Activated CD4-positive, CD25-positive, alpha-beta regulatory T cell treated with anti-CD3 and anti-CD28 coated beads, Interleukin-2, amount 50 U/mL, for 16 hours (primary cell): ENCODE results near the gene SERTAD2.
A peak's percentile ranks its signal among the peaks of the same experiment; 100 is the strongest.

Source experiments
- DNase-seq: peaks from one replicate; pipeline ENCODE4 v3.0.0-alpha.2; 2020; ENCODE audit warnings: low read depth, low spot score

SERTAD2 gene, protein sequence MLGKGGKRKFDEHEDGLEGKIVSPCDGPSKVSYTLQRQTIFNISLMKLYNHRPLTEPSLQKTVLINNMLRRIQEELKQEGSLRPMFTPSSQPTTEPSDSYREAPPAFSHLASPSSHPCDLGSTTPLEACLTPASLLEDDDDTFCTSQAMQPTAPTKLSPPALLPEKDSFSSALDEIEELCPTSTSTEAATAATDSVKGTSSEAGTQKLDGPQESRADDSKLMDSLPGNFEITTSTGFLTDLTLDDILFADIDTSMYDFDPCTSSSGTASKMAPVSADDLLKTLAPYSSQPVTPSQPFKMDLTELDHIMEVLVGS

DNA sequence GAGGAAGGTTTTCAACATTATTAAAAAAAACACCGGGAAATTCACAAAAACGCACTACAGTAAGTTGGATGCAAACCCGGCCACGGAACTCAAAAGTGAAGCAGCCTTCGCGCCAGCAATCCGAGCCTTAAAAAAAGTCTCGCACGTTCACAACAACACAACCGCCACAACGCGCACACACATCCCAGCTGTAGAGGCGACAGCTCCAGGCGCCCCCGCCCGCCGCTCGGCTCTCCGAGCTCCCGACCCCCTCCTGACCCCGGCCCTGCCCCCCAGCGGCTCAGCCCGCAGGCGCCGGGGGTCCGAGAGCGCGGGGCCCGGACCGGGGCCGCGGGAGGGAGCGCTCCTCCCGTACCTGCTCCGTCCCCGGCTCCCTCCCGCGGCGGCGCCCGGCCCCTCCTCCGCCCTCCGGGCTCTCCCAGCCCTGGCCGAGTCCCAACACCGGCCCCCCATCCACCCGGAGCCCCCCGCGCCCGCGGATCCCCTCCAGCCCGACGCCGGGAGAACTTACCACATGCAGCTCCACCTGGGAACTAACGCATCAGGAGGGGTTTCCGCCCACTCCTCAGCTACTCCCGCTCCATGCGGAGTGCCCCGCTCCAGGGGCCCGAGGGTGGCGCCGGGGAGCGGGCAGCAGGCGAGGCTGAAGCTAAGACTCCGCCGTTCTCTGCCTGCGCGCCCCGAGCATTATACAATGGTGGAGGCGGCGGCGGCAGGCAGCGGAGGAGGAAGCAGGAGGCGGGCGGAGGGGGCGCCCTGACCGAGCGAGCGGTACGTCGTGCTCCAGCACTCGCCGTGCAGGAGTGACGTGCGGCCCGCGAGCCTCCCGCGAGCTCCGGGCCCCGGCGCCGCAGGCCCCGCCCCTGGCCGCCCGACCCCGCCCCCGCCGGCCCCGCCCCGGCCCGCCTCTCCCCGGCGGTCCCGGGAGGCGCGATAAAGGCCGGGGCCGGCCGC is at the start of gene SERTAD2:
TSS of gene SERTAD2 (minus strand) at position 805 of the 954 bp plus-strand sequence. CDS start 17,042 bp downstream, outside the sequence.
- DNase-seq, result peak; percentile 61

DNA sequence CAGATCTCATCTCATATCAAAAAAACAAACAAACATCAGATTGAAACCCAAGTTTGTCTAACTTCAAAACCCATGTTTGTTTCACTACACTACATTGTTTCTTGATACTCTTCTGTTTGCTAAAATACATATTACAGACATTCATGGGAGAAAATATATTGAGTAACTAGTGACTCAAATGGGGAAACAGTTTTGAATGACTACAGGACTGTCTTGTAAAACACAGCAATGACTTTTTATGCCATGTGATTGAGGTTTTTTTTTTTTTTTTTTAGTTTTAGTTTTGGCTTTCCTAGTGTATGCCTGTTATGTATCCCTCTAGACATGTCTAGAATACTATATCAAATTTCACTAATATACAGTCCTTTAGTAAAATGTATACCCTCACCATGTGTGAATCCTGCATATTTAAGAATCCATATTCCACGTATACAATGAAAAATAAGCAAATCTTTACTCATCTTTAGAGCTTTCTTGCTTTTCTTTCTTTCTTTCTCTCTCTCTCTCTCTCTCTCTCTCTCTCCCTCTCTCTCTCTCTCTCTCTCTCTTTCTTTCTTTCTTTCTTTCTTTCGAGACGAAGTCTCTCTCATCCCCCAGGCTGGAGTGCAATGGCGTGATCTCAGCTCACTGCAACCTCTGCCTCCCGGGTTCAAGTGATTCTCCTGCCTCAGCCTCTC is 46.6 kb upstream of the SERTAD2 start:
- no peak for DNase-seq

DNA sequence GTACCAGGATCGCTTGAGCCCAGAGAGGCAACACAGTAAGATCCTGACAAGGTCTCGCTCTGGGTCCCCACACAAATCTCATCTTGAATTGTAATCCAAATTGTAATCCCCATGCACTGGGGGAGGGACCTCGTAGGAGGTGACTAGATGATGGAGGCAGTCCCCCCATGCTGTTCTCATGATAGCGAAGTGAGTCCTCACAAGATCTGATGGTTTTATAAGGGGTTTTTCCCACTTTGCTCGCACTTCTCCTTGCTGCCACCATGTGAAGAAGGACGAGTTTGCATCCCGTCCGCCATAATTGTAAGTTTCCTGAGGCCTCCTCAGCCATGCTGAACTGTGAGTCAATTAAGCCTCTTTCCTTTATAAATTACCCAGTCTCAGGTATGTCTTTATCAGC is 46.0 kb upstream of the SERTAD2 start:
- no peak for DNase-seq

DNA sequence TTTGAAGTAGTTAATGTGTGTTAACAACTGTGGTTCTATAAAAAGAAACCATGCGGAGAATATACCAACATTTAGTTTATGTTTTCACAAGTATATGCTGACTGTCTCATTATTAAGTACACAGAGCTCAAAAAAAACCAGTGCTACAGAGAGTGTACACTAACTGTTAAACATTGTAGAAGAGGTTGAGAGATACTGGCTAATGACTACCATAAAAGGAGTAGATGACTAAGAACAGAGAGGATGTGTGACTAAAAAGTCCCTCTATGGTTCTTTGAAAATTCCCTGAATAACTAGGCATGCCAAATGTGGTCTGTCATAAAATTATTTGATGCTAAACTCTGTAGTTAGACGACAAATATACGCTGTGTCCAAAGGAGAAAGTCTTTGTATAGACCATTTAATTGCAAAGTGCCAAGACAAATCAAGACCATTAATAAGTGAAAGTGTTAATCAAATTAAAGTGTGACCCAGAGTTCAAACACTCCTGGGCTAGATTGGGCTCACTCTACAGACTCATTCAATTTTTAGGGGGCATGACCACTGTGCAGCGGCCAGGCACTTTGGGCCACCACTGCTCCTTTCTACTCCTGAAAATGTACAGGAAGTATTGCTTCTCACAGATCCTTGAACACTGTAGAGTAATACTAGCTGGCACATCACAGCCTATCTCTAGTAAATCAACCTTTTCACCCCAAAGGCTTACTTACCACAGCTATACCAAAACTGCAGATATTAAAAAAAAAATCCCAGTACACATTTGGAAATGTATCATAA is 45.1 kb upstream of the SERTAD2 start:
- DNase-seq, result no peak

DNA sequence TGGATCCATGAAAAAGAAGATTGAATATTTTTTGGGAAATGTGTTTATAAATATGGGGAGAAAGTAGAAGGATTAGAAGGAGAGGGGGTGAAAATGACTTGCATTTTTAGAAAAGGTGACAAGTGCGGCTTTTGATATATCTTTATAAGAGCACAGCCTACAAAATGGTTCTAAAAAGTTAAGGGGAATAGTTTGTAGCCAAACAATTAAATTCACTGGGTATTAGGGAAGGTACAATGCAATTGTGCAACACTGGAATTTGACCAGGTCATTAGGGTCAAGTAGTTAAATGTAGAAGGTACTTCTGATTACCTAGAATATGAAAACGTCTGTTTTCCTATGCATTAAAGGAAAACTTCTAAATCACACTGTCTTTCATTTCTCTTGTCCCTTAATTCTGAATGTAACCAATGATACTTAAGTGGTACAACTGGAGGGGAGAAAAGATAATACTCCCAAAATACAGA is 44.5 kb upstream of the SERTAD2 start:
- no peak for DNase-seq

DNA sequence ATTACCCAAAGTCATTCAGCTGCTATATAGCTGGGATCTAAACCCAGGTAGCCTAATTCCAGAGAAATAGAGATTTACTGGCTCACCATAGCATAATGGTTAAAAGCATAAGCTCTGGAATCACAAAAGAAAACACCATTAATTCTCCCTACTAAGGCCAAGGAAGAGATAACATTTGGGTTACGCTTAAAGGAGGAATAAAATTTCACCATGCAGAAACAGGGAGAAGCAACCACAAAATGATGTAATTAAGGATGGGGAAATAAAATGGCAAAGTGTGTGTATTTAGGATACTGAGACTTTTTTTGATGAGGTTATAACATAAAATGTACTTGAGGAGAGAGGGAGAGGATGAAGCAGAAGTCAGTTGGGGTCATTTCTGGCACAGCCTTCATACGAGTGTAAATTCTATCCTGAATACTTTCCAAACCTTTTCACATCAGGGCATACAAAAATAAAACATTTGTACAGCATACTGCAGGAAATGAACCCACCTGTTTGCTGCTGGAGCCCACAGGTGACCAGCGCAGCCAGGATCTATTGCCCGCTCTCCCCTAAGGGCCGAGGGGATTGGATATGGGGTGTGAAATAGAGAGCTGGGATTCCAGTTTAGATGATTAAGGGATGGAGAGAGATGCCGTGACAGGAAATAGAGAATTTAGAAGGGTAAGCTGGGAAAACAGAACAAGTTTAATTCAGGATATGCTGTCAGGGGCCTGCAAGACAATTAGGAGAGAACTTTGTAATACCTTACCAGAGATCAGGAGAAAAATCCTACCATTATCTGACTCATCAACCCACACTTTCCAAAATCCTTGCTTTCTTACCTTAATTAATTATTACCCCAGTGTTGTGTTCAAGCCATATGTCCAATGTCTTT is 43.8 kb upstream of the SERTAD2 start:
- DNase-seq, result no peak

DNA sequence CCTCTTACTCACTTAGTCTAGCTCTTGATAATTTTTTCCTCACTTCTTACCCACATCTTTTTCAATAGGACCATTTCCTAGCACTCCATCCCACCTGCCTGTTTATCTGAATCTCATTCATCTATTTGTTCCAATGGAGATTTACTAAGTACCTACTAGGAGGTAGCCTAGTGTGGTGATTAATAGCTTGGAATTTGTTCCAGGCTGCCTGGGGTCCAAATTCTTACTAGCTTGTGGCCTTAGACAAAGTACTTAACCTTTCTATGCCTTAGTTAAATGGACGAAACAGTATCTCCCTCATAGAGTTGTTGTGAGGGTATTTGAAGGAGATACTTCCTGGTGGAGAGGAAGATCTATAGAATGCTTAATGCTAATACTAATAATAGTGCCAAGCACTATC is 42.9 kb upstream of the SERTAD2 start:
- no peak for DNase-seq

DNA sequence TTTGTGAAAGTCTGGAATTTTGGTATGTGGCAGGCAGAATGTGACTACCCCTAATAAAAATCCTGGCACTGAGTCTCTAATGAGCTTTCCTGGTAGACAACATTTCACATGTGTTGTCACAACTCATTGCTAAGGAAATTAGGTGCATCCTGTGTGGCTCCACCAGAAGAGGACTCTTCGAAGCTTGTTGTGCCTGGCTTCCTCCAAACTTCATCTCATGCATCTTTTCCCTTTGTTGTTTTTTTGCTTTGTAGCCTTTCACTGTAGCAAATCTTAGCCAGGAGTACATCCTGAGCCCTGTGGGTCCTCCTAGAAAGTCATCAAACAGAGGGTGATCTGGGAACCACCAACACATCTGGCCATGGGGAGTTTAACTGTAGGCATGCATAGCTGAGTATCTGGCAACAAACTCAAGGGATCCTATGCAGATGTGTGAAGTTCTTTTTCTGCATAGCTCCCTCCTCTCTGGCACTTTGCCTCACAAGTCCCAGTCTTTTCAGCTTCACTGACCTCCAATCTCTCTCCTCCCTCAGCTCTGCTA is 42.1 kb upstream of the SERTAD2 start:
- no peak for DNase-seq

DNA sequence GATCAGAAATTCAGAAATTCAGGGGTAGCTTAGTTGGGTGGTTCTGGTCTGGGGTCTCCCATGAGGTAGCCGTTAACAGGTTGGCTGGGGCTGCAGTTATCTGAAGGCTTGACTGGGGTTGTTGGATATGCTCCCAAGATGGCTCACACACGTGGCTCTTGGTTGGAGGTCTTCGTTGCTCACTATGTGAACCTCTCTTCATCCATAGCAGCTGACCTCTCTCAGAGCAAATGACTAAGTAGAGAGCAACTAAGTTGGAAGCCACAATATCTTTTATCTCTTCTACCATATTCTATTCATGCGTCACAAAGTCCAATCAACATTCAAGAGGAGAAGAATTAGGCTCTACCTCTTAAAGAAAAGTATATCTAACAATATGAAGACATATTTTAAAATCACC is 38.7 kb upstream of the SERTAD2 start:
- no peak for DNase-seq

DNA sequence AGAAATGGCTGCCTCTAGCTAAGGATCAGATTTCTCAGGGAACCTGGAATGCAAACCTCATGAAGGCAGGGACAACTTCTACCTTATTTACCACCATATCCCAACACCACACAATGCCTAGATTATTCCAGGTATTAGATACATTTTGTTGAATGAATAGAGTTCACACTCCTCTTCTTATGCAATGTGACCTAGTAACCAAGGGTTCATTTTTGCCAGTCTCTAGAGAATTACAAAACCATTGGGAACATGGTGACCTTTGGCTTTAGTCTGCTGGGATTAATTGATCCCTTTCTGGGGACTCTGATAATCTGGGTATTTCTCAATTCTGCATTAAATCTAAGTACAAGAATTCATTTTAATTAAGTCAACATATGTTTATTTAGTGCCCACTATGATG is 35.2 kb upstream of the SERTAD2 start:
- no peak for DNase-seq

DNA sequence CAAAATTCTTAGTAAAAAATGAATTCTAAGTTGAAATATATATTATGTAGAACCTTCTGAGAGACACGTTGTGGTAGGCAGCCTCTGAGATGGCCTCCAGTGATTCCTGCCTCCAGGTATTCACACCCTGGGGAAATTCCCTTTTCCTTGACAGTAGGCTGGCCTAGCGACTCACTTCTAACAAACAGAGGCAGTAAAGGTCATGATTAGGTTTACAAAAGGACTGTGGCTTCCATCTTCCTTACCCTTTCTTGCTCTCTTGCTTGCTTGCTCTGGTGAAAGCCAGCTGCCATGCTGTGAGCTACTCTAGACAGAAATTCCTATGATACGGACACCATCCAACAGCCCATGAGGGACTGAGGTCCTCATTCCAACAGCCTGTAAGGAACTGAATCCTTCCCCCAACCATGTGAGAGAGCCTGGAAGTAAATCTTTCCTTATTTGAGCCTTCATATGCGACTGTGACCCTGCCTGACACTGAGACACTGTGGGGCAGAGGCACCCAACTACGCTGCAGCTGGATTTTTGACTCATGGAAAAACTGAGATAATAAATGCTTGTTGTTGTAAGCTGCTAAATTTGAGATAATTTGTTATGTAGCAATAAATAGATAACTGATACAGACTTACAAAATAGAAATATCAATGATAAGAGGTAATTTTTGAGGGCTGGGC is 32.7 kb upstream of the SERTAD2 start:
- DNase-seq, result no peak

DNA sequence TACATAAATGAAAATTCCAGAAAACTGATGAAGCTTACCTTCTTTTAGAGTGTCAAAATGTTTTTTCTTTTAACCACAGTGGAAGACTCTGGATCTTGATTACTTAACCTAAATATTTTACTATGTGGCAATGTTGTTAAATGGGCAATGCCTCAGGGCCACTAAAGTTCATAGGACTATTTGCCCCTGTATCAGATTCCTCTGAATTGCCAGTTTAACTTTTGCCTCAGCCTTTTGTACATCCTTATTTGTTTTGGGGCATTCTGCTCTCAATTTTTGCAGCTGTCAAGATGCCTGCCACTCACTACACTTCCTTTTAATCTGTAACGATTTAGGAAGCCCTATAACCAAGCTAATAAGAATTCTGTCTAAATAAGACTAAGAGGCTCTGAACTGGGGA is 31.7 kb upstream of the SERTAD2 start:
- DNase-seq, result no peak

DNA sequence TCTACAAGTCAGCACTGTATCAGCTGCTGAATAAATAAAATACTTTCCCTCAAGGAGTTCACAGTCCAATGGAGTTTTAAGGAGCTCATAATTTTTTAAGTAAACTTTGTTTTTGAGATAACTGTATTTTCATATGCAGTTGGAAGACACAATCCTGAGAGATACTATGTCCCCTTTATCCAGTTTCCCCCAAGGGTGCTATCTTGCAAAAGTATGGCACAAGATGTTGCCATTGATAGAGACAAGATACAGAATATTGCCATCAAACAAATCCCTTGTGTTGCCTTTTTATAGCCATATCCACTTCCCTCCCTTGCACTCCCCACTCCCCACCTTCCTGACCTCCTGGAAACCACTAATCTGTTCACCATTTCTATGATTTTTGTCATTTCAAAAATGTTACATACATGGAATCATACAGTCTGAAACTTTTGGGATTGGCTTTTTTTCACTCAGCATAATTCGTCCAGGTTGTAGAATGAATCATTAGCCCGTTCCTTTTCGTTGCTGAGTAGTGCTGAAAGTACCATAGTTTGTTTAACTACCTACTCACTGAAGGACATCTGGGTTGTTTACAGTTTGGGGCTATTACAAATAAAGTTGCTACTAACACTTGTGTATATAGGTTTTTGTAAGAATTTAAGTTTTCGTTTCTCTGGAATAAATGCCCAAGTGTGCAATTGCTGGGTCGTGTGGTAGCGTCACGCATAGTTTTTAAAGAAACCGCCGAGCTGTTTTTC is 30.2 kb upstream of the SERTAD2 start:
- DNase-seq, result no peak

DNA sequence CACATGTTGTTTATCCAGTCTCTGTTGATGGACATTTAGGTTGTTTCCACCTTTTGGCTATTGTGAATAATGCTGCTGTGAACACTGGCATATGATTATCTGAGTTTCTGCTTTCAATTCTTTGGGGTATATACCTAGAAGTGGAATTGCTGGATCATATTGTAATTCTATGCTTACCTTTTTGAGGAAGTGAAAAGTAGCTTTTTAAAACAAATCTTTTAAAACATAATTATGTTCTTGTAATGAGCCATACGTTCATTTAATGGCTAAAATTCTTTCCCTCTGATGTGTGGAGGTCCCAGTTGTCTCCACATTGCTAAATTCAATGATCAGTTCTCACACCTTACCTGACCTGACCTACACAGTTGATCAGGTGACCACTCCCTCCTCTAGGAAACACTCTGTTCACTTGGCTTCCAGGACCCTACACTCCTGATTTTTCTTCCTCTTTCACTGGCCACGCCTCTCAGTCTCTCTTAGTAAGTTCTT is 27.8 kb upstream of the SERTAD2 start:
- DNase-seq, result no peak

DNA sequence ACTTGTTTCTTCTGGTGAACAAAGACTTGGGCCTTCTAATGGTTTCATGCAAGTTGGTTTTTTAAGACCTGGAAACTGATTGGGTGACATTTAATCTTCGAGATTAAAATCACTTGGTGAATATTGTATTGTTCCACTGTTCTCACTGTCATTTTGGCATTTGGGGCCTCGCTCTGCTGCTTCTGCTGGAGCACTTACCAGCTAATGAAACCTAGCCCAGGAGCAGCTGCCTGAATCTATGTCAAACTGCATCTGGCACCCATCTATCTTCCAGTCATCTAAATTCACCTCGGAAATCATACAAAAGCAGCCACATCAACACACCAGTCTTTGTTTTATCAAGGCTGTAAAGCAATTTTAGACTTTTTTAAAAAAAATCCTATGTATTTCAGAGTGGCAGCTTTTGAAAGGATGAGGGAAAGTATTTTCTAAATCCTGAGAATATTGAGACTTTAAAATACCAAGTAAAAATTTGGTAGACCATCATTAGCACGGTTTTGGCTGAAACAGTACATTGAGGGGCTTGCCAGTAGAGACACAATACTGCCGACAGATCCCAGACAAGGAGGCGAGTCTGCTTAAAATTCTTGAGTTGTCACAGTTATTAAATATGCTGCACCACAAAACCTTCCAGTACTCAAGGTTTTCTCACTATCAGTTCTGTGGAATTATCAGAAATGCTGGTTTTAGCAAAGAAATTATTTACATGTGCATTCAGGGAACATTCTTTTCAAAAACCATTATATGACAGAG is 26.1 kb upstream of the SERTAD2 start:
- no peak for DNase-seq

DNA sequence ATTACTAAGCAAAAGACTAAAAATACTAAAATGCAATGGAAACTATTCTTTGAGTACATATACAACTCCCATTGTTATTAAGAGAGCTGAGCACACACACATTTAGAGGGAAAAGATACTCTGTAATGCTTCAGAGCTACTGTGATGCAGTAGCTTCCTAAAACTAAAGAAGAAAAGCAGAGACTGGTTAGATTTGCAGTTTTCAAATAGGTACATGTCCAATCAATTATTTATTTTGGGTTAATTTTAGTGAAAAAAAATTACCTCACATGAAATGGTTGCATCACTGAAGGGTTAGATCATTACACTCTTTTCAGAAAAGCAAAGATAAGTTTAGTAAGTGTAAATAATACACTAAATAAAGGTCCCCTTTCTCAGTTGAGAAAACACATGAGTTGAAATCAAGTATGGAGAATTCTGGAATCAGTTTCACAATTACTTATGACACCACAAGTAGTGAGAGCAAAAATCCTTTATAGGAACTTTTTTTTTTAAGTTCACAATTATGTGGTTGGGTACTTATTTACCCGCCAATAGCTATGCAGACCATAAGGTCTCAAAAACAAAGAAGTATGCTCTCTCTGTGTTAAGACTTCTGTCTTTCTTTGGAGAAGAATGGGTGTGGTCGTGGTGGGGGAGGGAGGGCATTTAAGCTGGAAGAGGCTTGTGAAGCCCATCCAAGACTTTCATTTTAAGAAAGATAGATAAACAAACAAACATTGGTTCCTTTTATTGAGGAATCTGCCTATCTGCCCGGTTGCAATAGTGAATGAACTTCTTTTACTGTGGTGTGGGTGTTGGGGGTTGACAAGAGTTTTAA is 25.3 kb upstream of the SERTAD2 start:
- no peak for DNase-seq

DNA sequence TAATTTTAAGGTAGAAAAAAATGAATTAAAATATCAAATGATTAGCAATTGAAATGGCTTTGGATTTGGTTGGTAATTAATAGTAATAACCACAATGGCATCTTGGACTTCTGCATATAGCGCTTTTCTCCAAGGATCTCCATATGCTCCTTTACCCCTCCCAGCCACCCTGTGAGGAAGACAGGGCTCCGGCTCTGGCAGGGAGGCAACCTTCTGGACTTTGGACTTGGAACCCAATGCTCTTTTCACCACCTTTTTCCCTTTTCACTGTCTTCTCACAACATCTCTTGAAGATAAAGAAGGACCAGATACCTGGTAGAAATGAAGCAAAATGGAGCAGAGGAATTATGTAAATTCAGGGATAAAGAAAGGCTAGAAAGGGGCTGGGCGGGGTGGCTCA is 23.8 kb upstream of the SERTAD2 start:
- DNase-seq, result no peak
